CD4-positive, alpha-beta T cell treated with Interferon alpha-2 for 1 hour (primary cell): Measurements from ENCODE around the gene SPAG9.
A peak's percentile ranks its signal among the peaks of the same experiment; 100 is the strongest.
"Not testable (repeated sequence)": the region's sequence is repeated elsewhere in the genome, so short reads cannot be mapped to it uniquely, and the experiment has no call there.

Experiments used
- DNase-seq, 2 donors: peaks; one replicate each; pipeline ENCODE4 v3.0.0-alpha.2; 2020 to 2022

SPAG9 gene

GRCh38 chr17:51128076-51128475 is 7.4 kb upstream of the SPAG9 start:
- peak; percentile 31 to 51 for DNase-seq

DNA sequence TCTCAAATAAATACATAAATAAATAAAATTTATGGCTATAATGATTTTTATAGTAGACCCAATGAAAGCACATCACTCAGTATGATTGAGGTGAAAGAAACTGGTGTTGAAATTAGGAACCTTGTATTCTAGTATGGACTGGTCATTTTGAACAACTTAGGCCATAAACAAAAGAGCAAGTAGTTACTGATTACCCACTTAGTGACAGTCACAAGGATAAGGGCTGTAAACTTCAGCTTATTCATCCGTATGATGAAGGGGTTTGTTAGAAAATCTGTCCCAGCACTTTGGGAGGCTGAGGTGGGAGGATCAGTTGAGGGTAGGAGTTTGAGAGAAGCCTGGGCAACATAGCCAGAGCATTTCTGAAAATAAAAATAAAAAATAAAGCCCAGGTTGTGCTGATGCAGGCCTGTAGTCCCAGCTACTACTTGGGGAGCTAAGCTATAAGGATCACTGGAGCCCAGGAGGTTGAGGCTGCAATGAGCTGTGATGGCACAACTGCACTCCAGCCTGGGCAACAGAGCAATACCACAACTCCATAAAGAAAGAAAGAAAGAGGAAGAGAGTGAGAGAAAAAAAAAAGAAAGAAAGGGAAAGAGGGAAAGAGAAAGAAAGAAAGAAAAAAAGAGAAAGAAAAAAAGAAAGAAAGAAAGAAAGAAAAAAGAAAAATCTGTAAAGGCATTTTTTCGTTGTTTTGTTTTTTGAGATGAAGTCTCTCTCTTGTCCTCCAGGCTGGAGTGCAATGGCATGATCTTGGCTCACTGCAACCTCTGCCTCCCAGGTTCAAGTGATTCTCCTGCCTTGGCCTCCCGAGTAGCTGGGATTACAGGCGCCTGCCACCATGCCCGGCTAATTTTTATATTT is 4.2 kb upstream of the SPAG9 start:
- no peak for DNase-seq

GRCh38 chr17:51122473-51123115 is 1.9 kb upstream of the SPAG9 start:
- not testable (repeated sequence) for DNase-seq

GRCh38 chr17:51121620-51122472 is 1.2 kb upstream of the SPAG9 start:
- DNase-seq: peak; percentile 74 to 83

- DNase-seq: peak; percentile 22 to 59
These were observed 320 bp downstream of the SPAG9 start for GRCh38 chr17:51120357-51120738.

DNA sequence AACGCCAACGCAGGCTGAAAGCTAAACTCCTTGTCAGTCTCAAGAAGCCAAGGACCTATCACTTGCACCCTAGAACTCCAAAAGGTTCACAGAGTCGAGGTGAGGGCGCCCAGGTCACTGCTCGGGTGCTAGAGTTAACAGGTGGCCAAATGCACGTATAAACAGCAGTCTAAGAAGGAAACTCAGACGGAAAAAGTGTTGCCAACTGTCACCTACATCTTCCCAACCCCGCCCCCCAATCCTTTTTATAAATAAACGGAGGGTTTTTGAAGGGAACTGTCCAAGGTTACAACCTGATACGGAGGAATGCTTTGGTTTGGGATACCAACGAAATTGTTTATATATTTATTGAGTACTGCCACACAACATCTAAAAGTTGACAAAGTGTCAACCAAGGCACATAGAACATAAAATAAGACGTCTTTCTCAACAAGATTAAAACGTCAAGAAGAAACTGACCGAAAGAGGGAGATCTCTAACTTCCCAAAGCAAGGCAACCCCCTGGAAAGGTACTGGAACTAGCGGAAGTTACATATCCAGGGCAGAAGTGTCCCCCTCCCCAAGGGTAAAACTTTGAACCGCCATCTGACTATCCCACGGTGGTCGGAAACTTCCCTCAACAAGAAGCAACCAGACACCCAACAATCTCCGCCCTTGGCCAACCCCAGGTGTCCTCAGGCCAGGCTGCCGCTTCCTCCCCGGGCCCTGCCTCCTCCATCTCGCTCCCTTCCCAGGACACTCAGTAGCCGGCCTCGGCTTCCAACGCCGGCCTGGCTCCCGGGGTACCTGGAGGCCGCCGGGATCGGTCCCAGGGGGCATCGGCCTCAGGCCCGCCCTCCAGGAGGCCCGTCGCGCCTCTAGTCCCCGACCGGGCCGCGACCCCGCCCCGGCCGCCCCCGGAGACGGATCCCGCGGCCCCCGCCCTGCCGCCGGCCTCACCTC is 982 bp downstream of the SPAG9 start:
- DNase-seq: peak; percentile 3 to 53

GRCh38 chr17:51118330-51119195 is 2.1 kb downstream of the SPAG9 start:
- DNase-seq: no peak

DNA sequence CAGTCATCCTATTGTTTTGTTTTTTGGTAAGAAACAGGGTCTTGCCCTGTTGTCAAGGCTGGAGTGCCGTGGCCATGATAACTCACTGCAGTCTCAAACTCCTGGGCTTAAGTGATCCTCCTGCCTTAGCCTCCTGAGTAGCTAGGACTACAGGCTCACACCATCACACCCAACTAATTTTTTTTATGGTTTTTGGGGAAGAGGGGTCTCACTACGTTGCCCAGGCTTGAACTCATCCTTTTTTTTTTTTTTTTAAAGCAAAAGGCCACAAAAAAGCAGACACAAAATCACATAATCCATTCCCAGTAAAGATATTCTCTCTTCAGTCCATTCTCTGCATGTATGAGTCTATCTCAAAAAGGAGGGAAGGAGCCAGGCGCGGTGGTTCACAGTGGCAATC is 5.5 kb downstream of the SPAG9 start:
- DNase-seq: no peak

- DNase-seq: peak in 1 of 2 donors; percentile 27
These were observed 8.1 kb downstream of the SPAG9 start for GRCh38 chr17:51112303-51113222.

DNA sequence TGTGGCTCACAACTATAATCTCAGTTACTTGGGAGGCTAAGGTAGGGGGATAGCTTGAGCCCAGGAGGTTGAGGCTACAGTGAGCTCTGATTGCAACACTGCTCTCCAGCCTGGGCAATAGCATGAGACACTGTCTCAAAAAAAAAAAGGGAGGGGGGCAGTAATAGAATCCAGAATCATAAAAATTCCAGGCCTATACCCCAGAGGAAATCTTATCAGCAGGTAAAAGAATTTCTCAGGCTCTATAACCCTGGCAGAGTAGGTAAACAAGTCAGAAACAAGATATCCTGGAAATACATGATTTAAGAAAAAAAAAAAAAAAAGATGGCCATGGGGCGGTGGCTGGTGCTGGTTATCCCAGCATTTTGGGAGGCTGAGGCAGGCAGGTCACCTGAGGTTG is 12.9 kb downstream of the SPAG9 start:
- DNase-seq: no peak

GRCh38 chr17:51103451-51103850 is 17.2 kb downstream of the SPAG9 start:
- DNase-seq: no peak

DNA sequence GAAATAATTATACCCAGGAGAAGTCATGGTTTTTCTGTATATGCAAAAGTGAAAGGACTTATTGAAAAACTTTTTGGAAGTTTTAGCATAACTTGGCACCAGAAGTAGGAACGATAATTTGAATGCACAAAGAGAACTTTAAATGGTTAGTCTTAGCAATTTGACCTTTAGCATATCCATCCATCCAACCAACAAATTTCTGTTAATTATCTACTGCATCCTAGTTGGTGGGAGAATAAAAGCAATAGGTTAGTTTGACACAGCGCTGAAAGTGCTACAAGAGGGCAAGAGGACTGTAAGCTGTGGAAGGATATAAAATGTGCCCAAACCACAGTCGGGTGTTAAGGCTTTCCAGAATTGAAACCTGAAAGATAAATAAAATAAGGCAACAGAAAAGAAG is 17.6 kb downstream of the SPAG9 start:
- DNase-seq: no peak

DNA sequence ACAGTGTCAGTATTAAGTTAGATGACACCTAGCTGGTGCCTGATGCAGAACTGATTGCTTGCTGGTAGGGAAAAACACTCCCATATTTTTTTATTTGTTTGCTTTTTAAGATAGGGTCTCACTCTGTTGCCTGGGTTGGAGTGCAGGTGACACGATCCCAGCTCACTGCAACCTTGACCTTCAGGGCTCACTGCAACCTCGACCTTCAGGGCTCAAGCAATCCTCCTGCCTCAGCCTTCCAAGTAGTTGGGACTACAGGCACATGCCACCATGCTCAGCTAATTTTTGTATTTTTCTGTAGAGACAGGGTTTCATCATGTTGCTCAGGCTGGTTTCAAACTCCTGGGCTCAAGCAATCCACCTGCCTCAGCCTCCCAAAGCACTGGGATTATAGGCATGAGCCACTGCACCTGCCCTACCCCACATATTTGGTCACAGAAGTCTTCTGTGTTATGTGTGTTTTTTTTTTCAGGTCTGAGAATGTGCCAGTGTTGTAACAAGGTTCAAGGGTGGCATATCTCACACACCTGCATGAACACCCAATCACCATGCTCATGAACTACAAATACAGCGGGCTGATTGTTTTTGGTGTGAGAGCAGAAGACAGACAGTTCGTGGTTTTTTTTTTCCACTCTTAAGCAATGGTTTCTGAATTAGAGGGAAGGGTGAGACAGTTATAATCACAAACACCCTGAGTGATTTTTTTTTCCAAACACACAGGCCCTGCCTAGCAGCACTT is 22.8 kb downstream of the SPAG9 start:
- DNase-seq: no peak

GRCh38 chr17:51091635-51092034 is 29.0 kb downstream of the SPAG9 start:
- DNase-seq: no peak

DNA sequence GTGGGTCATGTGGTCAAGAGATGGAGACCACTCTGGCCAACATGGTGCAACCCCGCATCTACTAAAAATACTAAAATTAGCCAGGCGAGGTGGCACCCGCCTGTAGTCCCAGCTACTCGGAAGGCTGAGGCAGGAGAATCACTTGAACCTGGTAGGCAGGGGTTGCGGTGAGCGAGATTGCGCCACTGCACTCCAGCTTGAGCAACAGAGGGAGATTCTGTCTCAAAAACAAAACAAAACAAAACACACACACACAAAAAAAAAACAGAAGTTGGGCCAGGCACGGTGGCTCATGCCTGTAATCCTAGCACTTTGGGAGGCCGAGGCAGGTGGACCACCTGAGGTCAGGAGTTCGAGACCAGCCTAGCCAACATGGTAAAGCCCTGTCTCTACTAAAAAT is 31.8 kb downstream of the SPAG9 start:
- peak in 1 of 2 donors; percentile 31 for DNase-seq

DNA sequence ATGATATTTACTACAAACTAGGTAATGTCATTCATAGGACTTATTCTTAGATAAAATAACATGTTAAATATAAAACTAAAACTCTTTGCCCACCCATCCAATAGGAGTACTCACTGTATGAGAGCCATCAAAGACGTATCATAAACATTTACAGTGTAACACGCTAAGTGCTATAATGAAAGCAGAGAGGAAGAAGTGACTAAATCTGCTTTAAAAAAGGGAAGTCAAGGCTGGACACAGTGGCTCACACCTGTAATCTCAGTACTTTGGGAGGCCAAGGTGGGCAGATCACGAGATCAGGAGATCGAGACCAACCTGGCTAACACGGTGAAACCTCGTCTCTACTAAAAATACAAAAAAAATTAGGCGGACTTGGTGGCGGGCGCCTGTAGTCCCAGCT is 32.4 kb downstream of the SPAG9 start:
- DNase-seq: no peak

GRCh38 chr17:51087072-51087757 is 33.5 kb downstream of the SPAG9 start:
- DNase-seq: no peak

GRCh38 chr17:51085150-51085805 is 35.4 kb downstream of the SPAG9 start:
- DNase-seq: no peak
